K562 (cell line): ENCODE data around the gene C2CD4C. TPM values are rescaled to one million over a fixed set of nuclear protein-coding genes. Genes with fewer than 3 reads are reported as not detected.

Source experiments
- ATF3 ChIP-seq, 2 experiments: fragments of 450-650 bp in 1 of 2; sonication (generic) in 1 of 2; formaldehyde crosslinking in 1 of 2; IDR thresholded peaks in 1 of 2; conservative IDR thresholded peaks in 1 of 2; 2 replicates each; pipeline versions ENCODE4 v1.6.1 to v1.8.1; 2016 to 2023; ENCODE audit warnings: mild to moderate bottlenecking in 2 of 2, moderate library complexity in 2 of 2, inconsistent platforms in 1 of 2, missing genetic modification reagents in 1 of 2
- CREBBP ChIP-seq: IDR thresholded peaks from one replicate; pipeline ENCODE4 v1.6.1; 2012; ENCODE audit warnings: low read depth, mild to moderate bottlenecking, control low read depth, inconsistent platforms, low read length
- DEAF1 ChIP-seq: fragments of 450-650 bp; formaldehyde crosslinking; IDR thresholded peaks from 2 replicates; pipeline ENCODE4 v1.4.0; 2020; ENCODE audit warnings: mild to moderate bottlenecking, moderate library complexity
- LCOR ChIP-seq: sonication (generic); formaldehyde crosslinking; IDR thresholded peaks from 2 replicates; pipeline ENCODE4 v1.8.0; 2022; ENCODE audit warnings: mild to moderate bottlenecking, missing genetic modification reagents
- MECOM ChIP-seq: fragments of 250-450 bp; sonication (Bioruptor Pico); IDR thresholded peaks from 2 replicates; pipeline ENCODE4 v1.8.0; 2022; ENCODE audit warnings: inconsistent platforms
- NEUROD1 ChIP-seq: fragments of 150-350 bp; IDR thresholded peaks from 2 replicates; pipeline ENCODE4 v1.6.1; 2014; ENCODE audit warnings: borderline replicate concordance, low read length, low read depth; ENCODE audit not compliant: partially characterized antibody
- POLR2H ChIP-seq: IDR thresholded peaks from 2 replicates; pipeline ENCODE4 v1.6.1; 2016; ENCODE audit warnings: missing genetic modification characterization, low read depth, mild to moderate bottlenecking, control low read depth, missing compliant biosample characterization, moderate library complexity
- ZBTB1 ChIP-seq: sonication (generic); formaldehyde crosslinking; IDR thresholded peaks from 2 replicates; pipeline ENCODE4 v1.8.1; 2023; ENCODE audit warnings: missing genetic modification reagents, low read depth, mild to moderate bottlenecking, borderline replicate concordance
- ZBTB43 ChIP-seq: sonication (generic); formaldehyde crosslinking; IDR thresholded peaks from 2 replicates; pipeline ENCODE4 v1.8.0; 2023; ENCODE audit warnings: mild to moderate bottlenecking, missing genetic modification reagents
- ZNF140 ChIP-seq: fragments of 250-450 bp; sonication (Bioruptor Pico); IDR thresholded peaks from 2 replicates; pipeline ENCODE4 v1.8.0; 2021; ENCODE audit warnings: moderate library complexity, mild to moderate bottlenecking, inconsistent platforms
- ZNF280B ChIP-seq: fragments of 250-450 bp; sonication (Bioruptor Pico); IDR thresholded peaks from 2 replicates; pipeline ENCODE4 v1.5.1; 2021; ENCODE audit warnings: mild to moderate bottlenecking
- polyA plus RNA-seq, 8 experiments: library from polyadenylated mRNA; depleted of rRNA in 4 of 8; stranded (reverse) in 5 of 8; unstranded in 3 of 8; fragments of >200 nt; fragmentation: Nextera tagmentation in 2 of 8; fragmentation: Illumina TruSeq in 1 of 8; extraction: Ambion mirVana in 2 of 8; extraction: Trizol in 1 of 8; gene quantifications; 2 replicates each; pipeline versions ENCODE4 v1.2.1 to v1.2.3, GENCODE V29; 2011 to 2014; ENCODE audit warnings: inconsistent platforms in 1 of 8, missing spikeins in 1 of 8
- total RNA-seq, 7 experiments: library from RNA; depleted of rRNA in 6 of 7; stranded (reverse); fragments of >200 nt in 6 of 7; fragmentation: Illumina TruSeq in 2 of 7; extraction: Trizol in 2 of 7; gene quantifications; 2 replicates each; pipeline versions ENCODE4 v1.2.1 to v1.2.3, GENCODE V29; 2011 to 2021; ENCODE audit warnings: low replicate concordance in 1 of 7

C2CD4C gene
- total and polyA plus RNA-seq, 9 of the 15 experiments (the other 6 are each of a cell fraction or from before 2014, with no cell fraction given) = 0.01 to 0.07 TPM; not detected in 7

GRCh38 chr19:388691-389090, 20.3 kb downstream of the C2CD4C start (continued):
- TF ChIP-seq ATF3 (IDR thresholded peaks at IDR 0.05) (no peak), ATF3 (CRISPR knock-in tag; conservative IDR thresholded peaks at IDR 0.05) (no peak), MECOM (CRISPR knock-in tag) (no peak), DEAF1 (CRISPR knock-in tag) (no peak), NEUROD1 (no peak), POLR2H (tag) (no peak), ZBTB43 (CRISPR knock-in tag) (no peak), CREBBP (no peak), ZBTB1 (no peak), ZNF280B (CRISPR knock-in tag) (no peak), LCOR (CRISPR knock-in tag) (no peak), ZNF140 (CRISPR knock-in tag) (no peak)
